Right forelimb (tissue), 1 donor: ENCODE results near the gene ASPSCR1.
"Not testable (repeated sequence)": the region's sequence is repeated elsewhere in the genome, so short reads cannot be mapped to it uniquely, and the experiment has no call there.

ENCODE experiments used
- DNase-seq: peaks from one replicate; pipeline ENCODE4 v3.0.0-alpha.2; 2018

The ASPSCR1 gene

DNA sequence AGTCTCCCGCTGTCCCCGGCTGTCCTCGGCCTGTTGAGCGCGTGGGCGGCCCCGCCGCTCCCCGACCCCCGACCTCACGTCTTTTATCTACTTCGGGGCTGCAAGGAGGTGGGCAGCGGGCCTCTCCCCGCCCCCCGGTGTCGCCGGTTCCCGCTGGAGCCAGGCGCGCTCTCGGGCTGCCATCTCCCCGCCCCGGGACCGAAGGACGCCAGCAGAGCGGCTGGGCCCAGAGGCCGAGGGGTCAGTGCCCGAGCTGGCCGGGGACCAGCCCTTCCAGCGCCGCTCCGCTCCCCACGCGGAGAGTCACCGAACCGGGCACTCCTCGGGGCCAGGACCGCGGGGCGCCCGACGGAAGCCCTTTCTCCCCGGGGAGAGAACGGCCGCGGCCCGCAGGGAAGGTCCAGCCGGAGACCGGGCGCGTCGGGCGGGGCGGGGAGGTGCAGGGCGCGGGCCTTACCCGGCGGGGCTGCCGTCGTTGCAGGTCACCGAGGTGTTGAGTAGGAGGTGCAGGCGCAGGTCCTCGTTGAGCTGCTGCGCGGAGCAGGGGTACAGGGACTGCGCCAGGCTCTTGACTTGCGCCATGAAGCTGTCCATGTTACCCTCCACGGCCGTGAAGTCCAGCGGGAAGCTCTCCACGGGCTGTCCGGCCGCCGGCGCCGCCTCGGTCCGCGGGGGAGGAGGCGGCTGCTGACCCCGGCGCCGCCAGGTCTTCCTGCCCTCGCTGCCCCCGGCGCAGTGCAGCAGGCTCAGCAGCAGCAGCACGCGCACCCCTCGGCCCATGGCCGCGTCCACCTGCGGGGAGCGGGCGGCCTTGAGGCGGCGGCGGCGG, 17.1 kb upstream of the ASPSCR1 start:
- no peak for DNase-seq

DNA sequence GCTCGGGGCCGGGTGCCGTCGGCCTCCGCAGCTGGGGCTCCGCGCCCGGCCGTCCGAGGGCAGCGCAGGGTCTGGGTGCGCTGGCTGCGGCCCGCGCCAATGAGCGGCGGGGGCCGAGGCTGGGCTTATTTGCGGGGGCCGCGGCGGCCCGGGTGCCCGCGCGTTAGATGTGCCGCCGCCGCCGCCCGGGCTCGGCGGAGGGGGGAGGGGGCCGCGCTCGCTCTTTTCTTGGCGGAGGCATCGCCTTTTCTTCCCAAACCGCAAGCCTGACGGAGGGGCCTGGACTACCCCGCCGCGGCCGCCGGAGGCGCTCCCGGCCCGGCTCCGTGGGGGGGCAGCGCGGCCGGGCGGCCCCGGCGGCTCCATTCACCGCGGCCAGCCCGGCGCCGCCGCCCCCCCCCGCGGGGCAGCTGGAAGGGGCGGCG, 16.3 kb upstream of the ASPSCR1 start, which contains the start of gene NOTUM:
NOTUM (minus strand) TSS at position 101 of the 425 bp plus-strand sequence. CDS start 278 bp downstream, outside the sequence.
- DNase-seq, result no peak

DNA sequence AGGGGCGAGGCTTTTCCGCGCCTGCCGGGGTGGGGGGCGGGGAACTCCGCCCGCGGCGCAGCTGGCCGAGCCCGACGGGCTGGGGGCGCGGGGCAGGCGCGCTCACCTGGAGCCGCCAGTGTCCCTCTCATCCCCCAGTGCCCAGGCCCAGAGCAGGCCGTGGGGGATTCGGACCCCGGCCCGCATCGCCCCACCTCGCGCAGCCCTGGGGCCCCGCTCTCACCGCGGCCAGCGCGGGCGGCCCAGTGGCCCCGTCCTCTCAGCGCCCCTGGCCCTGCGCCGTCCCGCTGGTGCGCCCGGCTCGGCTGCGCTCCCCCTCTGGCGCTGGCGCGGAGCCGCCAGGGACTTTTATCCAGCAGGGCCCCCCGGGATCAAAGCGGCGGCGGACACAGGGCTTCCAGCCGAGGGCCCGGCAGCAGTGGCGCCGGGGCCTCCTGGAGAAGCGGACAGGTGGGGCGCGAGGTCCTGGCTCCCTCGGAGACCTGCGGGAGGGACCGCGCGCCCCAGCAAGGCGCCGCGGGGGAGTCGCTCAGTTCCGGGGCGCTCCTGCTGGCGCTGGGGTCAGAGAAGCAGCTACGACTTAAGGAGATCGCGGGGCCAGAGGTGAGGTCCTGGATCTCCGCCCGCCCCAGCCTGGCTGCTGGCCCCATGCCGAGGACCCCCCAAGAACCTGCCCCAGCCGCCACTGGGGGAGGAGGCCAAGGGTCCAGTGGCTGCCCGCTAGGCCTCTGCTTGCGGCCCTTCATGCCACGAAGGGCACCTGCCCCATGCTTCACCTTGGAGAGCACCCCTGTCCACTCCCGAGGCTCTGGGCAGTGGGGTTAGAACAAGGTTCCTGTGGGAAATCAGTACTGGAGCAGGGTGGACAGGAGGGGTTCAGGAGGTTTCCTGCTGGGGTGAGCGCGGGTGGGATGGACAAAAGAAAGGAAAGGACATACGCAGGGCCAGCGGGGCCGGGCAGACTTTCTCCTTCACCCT, 15.6 kb upstream of the ASPSCR1 start:
- no peak for DNase-seq

DNA sequence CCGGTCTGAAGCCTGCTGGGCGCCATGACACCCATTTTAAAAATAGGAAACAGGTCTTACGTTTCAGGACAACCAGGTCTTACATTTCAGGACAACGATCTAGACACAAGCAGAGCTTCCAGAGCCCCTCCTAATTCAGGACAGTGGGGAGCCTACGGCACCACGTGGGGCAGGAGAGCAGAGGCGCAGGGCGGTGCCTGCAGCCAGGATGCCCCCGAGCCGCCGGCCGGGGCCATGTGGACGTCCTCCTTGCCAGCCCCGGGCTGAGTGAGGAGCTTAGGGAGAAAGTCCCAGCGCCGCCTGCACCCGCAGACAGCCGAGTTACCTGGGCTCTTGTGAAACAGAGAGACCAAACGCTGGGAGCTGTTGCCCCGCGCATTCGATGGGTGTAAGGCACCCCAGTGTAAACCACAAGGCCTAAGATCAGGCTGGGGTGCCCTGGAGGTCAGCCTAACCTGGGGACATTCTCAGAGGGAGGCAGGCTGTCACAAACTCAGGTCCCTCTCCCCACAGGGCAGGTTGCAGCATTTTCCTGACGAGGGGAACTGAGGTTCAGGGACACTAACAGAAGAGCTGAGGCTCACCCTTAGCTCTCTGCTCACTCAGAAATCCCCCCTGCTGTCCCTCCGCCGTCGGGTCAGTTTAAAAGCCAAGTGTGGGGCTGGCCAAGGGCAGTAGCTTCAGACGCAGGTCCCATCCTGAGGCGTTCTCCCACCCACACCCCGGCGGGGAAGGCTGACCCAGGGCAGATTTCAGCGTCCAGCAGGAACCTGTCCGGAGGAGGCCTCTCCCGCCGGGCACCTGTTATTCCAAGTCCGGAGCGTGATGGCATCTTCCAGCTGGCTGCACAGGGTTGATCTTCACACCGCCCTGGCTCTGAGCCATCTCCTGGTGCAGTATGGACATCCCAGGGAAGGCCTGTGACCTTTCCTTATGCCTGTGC, 14.7 kb upstream of the ASPSCR1 start:
- no peak for DNase-seq

DNA sequence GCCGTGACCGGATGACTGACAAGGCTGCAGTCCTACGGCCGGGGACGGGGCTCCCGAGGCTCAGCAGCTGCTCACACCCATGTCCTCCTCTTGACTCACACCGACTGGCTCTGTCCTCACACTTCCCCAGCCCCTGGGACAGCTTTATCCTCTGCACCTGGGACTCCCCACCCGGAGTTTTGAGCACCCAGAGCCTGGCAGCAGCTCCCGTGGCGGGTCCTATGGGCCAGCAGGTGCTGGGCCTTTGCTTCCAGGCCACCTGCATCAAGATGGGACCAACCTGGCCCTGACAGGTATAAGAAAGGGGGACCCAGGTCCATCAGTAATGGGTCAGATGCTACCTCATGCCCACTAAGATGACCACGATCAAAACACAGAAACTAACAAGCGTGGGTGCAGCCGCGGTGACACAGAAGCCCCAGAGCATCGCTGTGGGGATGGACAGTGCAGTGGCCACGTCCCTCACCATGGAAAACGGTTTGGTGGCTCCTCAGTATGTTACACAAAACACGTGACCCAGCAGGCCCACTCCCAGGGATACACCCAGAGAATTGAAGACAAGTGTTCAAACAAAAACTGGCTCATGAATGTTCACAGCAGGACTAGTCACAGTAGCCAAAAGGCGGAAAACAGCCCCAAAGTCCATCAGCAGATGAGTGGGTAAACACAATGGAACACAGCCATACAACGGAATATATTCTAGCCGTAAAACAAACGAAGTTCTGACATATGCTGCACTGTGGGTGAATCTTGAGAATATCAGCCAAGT, 13.2 kb upstream of the ASPSCR1 start:
- DNase-seq, result no peak

DNA sequence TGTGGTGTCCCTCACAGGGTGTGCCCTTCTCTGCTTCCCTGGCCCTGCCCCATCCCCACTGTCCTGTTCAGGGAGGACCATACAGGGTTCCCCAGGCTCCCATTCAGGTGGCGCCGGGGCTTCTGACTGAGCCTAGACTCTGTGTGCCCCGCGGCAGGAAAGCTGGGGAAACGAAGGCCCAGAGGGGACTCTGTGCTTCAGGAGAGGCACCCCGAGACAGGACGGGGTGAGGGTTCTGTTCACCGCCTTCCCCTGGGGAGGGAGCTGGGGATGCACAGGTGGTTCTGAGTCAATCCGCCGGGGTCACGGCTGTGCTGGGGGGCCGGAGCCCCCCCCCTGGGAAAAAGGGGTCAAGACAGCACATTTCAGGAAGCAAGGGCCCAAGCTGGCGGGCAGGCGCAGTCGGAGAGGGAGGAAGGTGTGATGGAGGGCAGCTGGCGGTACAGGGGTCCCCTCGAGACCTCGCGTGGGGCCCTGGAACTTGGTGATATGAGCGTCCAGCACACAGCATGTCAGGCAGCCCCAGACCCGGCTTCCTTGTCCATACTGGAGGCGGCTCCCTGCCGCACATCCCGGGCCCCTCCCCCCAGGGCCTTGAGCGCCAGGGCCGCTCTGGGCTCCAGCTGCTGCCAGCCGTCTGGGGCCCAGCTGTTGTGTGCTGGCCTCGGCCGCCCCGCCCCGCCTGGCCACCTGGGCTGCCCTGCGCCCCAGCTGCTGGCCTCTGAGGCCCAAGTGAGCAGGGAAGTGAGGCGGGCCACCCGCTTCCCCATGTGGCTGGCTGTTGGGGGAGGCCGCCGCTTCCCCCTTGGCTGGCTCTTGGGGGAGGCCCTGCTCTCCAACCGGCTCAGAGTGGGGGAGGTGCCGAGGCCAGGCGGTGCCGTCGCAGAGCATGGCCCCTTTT, 10.8 kb upstream of the ASPSCR1 start:
- peak; percentile 82 for DNase-seq

DNA sequence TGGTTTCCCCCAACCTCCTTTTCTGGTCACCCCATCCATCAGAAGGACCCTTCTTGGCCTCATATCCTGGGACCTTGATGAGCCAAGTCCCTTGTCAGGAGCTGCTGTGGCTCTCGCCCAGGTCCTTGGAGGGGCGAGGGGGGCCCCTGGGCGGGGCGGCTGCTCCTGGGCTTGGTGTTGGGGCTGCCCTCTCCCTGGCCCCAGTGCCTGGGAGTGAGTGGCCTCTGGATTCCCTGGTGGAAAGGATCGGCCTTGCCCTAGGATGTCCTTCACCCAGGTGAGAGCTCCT, 10.2 kb upstream of the ASPSCR1 start:
- DNase-seq, result no peak

DNA sequence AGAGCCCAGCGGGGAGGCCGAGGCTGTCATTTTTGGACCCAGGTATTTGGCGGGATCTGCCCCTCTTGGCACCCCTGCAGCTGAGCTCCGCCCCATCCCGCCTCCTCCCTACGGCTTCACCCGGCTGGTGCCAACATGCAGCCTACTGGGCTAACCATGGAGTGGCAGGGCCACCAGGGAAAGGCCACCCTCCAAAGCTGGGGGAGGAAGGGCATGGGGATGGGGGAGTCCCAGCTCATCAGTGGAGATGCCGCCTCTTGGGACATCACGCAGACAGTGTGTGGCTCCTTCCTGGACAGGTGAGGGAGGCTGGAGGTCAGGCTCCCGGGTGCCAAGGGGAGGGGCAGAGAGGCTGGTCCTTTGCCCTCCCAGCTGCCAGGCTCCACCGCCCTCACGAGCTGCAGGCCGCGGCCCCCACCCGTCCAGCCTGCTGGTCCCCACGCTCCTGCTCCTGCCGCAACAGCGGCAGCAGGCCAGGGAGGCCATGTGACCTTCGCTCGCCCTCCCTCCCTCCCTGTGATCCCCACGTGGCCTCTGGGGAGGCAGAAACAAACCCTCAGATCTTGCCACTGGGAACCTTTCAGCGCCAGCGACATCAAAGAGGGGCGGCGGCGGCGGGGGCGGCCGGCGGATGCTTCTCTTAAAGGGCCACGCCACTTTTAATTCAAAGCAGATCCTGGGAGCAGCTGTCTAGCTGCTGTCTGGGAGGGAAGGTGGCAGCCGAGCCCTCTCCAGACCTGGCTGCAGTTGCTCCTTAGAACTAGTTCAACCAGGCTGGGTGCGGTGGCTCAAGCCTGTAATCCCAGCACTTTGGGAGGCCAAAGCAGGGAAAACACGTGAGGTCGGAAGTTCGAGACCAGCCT, 9.7 kb upstream of the ASPSCR1 start:
- peak; percentile 87 for DNase-seq

DNA sequence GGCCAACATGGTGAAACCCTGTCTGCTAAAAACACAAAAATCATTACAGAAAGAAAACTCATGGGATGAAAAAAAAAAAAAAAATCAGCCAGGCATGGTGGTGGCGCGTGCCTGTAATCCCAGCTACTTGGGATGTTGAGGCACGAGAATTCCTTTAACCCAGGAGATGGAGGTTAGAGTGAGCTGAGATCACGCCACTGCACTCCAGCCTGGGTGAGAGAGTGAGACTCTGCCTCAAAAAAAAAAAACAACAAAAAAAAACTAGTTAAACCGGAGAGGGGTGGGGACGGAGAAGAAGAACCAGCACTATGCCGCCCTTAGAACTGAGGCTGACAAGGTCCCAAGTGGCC, 9.1 kb upstream of the ASPSCR1 start:
- DNase-seq, result no peak

DNA sequence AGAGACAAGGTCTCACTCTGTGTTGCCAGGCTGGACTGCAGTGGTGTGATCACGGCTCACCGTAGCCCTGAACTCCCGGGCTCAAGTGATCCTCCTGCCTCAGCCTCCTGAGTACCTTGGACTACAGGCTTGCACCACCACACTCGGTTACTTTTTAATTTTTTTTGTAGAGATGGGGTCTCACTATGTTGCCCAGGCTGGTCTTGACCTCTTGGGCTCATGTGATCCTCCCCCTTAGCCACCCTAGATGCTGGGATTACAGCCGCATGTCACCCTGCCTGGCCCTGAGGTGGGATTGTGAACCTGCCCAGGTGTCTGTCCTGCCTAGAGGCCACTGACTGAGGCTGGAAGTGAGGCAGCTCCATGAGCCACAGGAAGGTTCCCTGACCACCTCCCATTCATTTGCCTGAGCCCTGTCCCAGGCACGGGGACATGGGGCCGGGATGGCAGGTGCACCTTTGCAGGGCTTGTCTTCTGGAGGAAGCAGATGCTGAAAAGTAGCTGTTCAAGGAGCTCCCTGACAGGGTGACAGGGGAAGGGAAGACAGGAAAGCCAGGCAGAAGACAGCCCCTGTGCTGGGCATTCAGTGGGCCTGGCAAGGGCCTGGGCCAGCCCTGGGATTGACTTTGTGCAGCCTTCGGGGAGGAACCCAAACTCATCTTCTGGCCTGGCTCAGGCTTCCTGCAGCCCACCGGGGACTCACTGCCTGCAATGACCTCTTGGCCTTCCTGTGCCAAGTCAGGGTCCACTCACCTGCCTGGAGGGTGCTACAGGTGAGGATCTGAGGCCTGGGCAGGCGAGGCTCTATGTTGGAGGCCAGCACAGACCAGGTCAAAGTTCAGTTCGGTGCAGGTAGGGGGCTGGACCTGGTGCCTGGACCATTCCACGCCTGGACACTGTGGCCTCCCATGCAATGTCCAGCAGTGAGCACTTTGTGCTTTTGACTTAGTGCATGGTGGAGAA, 8.3 kb upstream of the ASPSCR1 start:
- DNase-seq, result no peak

DNA sequence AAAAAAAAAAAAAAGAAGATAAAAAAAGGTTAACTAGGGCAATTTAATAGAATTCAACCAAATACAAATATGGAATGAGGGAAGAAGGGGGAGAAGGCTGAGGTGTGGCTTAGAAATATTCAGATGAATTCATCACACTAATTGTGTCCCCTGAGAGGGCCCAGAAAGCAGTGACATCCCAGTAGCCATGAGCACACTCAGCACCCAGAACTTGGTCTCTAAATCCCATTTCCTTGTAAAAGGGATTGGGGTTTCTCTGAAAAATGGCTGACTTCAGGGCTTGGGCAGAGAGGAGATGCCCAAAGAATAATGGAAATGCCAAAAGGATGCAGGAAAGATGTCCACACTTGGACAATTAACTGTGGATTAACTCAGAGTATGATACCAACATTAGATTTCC, 4.0 kb upstream of the ASPSCR1 start:
- no peak for DNase-seq

DNA sequence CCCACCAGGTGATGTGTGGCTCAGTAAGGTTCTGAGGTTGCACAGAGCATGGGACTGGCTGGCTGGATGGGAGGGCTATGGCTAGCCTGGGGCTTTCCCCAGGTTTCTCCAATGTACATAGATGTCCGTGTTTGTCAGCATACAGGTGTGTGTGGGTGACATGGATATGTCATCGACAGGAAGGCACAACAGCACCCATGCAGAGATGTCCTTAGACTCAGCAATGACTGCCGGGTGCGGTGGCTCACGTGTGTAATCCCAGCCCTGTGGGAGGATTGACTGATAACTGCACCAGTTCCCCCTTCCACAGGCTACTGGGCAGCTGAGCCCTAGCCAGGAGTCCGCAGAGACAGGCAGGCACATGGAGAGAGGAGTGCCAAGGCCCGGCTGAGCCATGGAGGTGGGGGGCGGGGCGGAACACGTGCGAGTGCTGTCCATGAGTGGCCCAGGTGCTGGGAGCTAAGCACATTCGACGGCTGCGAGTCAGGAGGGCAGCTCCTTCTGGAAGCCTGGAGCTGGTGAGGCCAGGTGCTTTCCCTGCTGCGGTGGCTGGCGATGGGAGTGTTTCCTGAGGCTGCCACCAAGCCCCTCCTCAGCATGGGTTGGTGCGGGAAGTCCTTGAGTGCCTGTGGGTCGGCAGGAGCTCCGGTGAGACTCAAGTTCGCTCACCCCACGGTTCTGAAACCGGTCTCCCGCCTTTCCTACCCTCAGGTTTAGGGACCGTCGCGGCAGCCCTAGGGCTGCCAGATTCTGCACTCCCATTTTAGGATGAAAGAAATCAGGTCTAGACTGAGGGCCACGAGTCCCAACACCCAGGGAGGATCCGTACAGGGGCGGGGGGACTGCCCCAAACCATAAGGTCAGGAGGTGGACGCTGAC, 858 bp upstream of the ASPSCR1 start:
- DNase-seq, result no peak

DNA sequence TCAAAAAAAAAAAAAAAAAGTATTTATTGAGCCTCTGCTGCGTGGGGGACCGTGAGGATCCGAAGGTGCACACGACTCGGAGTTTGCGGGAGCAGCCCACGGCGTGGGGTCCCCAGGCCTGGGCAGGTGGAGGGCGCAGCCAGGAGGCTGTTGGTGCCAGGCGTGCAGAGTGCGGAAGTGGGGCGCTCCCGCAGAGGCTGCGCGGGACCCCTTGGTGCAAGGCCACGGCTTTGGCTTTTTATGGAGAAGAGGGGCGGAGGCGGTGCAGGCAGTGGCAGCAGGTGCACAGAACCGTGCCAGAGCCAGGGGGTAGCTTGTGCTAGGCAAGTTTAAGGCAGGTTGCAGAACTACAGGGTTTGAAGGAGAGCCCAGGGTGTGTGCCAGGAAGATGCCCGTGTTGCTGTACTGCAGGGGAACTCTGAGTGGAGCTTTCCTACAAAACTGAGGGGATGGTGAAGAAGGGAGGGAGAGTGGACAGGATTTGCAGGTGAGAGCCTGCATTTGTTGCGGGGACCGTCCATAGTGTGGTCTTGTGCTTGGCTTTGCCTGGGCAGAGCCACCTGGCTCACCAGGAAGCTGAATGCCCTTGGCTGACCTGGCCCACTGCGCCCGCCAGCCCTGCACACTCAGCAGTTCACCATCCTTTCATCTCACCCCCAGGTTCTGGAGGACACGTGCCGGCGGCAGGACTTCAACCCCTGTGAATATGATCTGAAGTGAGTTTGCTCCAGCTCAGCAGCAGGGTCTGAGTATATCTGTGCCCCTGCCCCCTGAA, 1.3 kb downstream of the ASPSCR1 start:
- no peak for DNase-seq

DNA sequence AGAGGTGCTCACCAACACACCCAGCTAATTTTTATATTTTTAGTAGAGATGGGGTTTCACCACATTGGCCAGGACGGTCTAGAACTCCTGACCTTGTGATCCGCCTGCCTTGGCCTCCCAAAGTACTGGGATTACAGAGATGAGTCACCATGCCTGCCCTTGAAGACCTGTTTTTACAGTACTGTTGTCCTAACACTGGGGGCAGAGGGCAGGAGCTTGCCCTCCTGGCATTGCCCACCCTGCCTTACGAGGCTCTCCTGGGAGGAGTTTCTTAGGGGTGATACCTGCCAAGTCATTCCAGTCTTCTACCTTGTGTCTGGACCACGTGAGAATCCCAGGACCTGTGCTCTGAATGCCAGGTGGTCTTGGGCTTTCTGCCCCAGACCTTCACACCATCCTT, 2.7 kb downstream of the ASPSCR1 start:
- DNase-seq, result no peak

DNA sequence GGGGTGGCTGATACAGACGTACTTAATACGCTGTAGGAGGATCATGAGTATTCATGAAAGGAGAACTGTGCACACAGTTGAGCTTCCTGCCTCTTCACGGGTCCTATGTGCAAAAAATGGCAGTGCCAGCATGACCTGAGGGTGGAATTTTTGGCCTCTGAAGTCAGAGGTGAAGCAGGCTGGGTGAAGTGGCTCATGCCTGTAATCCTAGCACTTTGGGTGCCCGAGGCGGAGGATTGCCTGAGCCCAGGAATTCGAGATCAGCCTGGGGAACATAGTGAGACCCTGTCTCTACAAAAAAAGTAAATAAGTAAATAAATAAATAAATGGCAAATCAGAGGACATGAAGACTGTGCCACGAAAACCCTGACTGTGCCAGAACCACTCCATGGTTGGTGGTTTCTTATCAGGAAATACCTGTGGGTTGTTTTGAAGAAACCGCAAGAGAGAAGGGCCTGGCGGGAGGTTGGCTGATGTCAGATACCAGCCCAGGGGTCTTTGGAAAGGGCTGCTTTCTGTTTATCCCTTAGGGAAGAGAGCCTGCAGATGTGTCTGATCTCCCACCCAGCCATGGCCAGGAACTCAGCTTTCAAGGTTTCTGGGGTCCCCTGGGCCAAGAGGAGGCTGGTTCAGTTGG, 3.4 kb downstream of the ASPSCR1 start:
- DNase-seq, result no peak

DNA sequence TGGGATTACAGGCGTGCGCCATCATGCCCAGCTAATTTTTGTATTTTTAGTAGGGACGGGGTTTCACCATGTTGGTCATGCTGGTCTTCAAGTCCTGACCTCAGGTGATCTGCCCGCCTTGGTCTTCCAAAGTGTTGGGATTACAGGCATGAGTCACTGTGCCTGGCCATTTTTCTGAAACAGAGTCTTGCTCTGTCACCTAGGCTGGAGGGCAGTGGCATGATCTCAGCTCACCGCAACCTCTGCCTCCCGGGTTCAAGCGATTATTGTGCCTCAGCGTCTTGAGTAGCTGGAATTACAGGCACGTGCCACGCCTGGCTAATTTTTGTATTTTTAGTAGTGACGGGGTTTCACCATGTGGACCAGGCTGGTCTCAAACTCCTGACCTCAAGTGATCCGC, 4.1 kb downstream of the ASPSCR1 start:
- not testable (repeated sequence) for DNase-seq
